Mesenchymal stem cell (in vitro differentiated cells and primary cell): Measurements from ENCODE around the gene ZNF747.

ENCODE experiments used
- DNase-seq: peaks from one replicate; pipeline ENCODE4 v3.0.0-alpha.2; 2013
- H2AFZ ChIP-seq: one replicate; pipeline ENCODE4 v1.6.1; 2013; ENCODE audit warnings: low read depth, mild to moderate bottlenecking, control low read depth, inconsistent platforms, low read length, moderate library complexity
- H2AK5ac ChIP-seq: 2 replicates; pipeline ENCODE4 v1.6.1; 2013; ENCODE audit warnings: low read length, moderate library complexity, mild to moderate bottlenecking, inconsistent platforms; ENCODE audit not compliant: severe bottlenecking
- H2BK120ac ChIP-seq: one replicate; pipeline ENCODE4 v1.6.1; 2013; ENCODE audit warnings: low read depth, mild to moderate bottlenecking, inconsistent platforms, low read length, moderate library complexity
- H2BK12ac ChIP-seq, 2 experiments: one replicate each; pipeline ENCODE4 v1.6.1; 2013; ENCODE audit warnings: inconsistent platforms in 2 of 2, low read length in 2 of 2, mild to moderate bottlenecking in 2 of 2, moderate library complexity in 2 of 2, control low read depth in 1 of 2
- H2BK15ac ChIP-seq: one replicate; pipeline ENCODE4 v1.6.1; 2013; ENCODE audit warnings: mild to moderate bottlenecking, low read depth, inconsistent platforms; ENCODE audit not compliant: poor library complexity, severe bottlenecking
- H2BK5ac ChIP-seq: 2 replicates; pipeline ENCODE4 v1.6.1; 2013; ENCODE audit warnings: low read depth, mild to moderate bottlenecking, low read length, control low read depth, inconsistent platforms; ENCODE audit not compliant: poor library complexity, severe bottlenecking
- H3K14ac ChIP-seq, 2 experiments: one replicate each; pipeline ENCODE4 v1.6.1; 2013; ENCODE audit warnings: inconsistent platforms in 2 of 2, low read length in 2 of 2, control low read depth in 1 of 2, mild to moderate bottlenecking in 1 of 2, moderate library complexity in 1 of 2
- H3K18ac ChIP-seq, 2 experiments: one replicate each; pipeline ENCODE4 v1.6.1; 2013; ENCODE audit warnings: inconsistent platforms in 2 of 2, low read length in 2 of 2, control low read depth in 1 of 2, low read depth in 1 of 2, mild to moderate bottlenecking in 1 of 2
- H3K23ac ChIP-seq, 2 experiments: one replicate each; pipeline ENCODE4 v1.6.1; 2013; ENCODE audit warnings: inconsistent platforms in 2 of 2, low read length in 2 of 2, mild to moderate bottlenecking in 2 of 2, moderate library complexity in 2 of 2, control low read depth in 1 of 2
- H3K27ac ChIP-seq: 2 replicates; pipeline ENCODE4 v1.5.1; 2013; ENCODE audit warnings: mild to moderate bottlenecking, moderate library complexity, low read length, control low read depth, inconsistent platforms; ENCODE audit not compliant: poor library complexity, severe bottlenecking
- H3K27me3 ChIP-seq, 2 experiments: 2 replicates each; pipeline versions ENCODE4 v1.6.1 to v1.7.0; 2013; ENCODE audit warnings: low read length in 2 of 2, mild to moderate bottlenecking in 2 of 2, moderate library complexity in 2 of 2, control low read depth in 1 of 2, inconsistent platforms in 1 of 2; ENCODE audit not compliant: control insufficient read depth in 1 of 2, insufficient read depth in 1 of 2
- H3K36me3 ChIP-seq, 2 experiments: 2 replicates each; pipeline versions ENCODE4 v1.6.1 to v1.7.0; 2013; ENCODE audit warnings: low read length in 2 of 2, control low read depth in 1 of 2, inconsistent platforms in 1 of 2, low read depth in 1 of 2, mild to moderate bottlenecking in 1 of 2; ENCODE audit not compliant: insufficient read depth in 2 of 2, control insufficient read depth in 1 of 2
- H3K4ac ChIP-seq, 2 experiments: one replicate each; pipeline ENCODE4 v1.6.1; 2013; ENCODE audit warnings: inconsistent platforms in 2 of 2, low read length in 2 of 2, mild to moderate bottlenecking in 2 of 2, moderate library complexity in 2 of 2, control low read depth in 1 of 2, low read depth in 1 of 2
- H3K4me1 ChIP-seq: 2 replicates; pipeline ENCODE4 v1.6.1; 2013; ENCODE audit warnings: low read depth, low read length, control low read depth; ENCODE audit not compliant: control insufficient read depth, insufficient read depth
- H3K4me2 ChIP-seq: 2 replicates; pipeline ENCODE4 v1.6.1; 2013; ENCODE audit warnings: low read length, mild to moderate bottlenecking, inconsistent platforms; ENCODE audit not compliant: poor library complexity, severe bottlenecking
- H3K4me3 ChIP-seq, 2 experiments: 2 replicates each; pipeline versions ENCODE4 v1.5.1 to v1.7.0; 2013; ENCODE audit warnings: low read length in 2 of 2, mild to moderate bottlenecking in 2 of 2, control low read depth in 1 of 2, low read depth in 1 of 2; ENCODE audit not compliant: insufficient read depth in 1 of 2
- H3K79me1 ChIP-seq: replicated peaks from 2 replicates; pipeline ENCODE4 v1.6.1; 2013; ENCODE audit warnings: mild to moderate bottlenecking, control low read depth, low read length, inconsistent platforms; ENCODE audit not compliant: poor library complexity, severe bottlenecking
- H3K9ac ChIP-seq: 2 replicates; pipeline ENCODE4 v1.7.0; 2013; ENCODE audit warnings: mild to moderate bottlenecking, low read length, moderate library complexity
- H3K9me3 ChIP-seq: 2 replicates; pipeline ENCODE4 v1.7.0; 2013; ENCODE audit warnings: mild to moderate bottlenecking, low read length; ENCODE audit not compliant: control insufficient read depth
- H4K8ac ChIP-seq: one replicate; pipeline ENCODE4 v1.6.1; 2013; ENCODE audit warnings: inconsistent platforms, mild to moderate bottlenecking, low read length, moderate library complexity
- H4K91ac ChIP-seq: one replicate; pipeline ENCODE4 v1.6.1; 2013; ENCODE audit warnings: mild to moderate bottlenecking, low read length, inconsistent platforms
- WGBS: methylation state at CpG from one replicate; pipeline ENCODE4 v1.1.7; 2013; ENCODE audit warnings: mixed read lengths; 5-methylcytosine and 5-hydroxymethylcytosine counted together

ZNF747 gene

GRCh38 chr16:30515275-30515674, 19.4 kb downstream of the ZNF747 start:
- Histone ChIP-seq H3K27ac (no peak overlapping the region), H3K14ac (no peak overlapping the region), H3K9ac (no peak overlapping the region), H3K18ac (no peak overlapping the region), H2BK5ac (no peak overlapping the region), H3K27me3 (peaks cover 0 to 38% of the 10 kb centered on the region in 2 experiments), H3K4me2 (no peak overlapping the region), H3K4me3 (no peak overlapping the region), H2AK5ac (no peak overlapping the region), H3K23ac (no peak overlapping the region), H3K9me3 (no peaks in the 10 kb centered on the region), H3K36me3 (no peaks in the 10 kb centered on the region), H3K79me1 (no peaks in the 10 kb centered on the region), H2AFZ (no peak overlapping the region), H2BK12ac (no peak overlapping the region), H2BK120ac (no peak overlapping the region), H3K4ac (no peak overlapping the region), H3K4me1 (peaks cover 2% of the 10 kb centered on the region), H4K91ac (no peak overlapping the region), H4K8ac (no peak overlapping the region), H2BK15ac (no peak overlapping the region)
- DNase-seq, result no peak
- WGBS, result 77% methylated on average over 2 of the region's 2 CpGs

- no peak overlapping the region for H3K4me2 ChIP-seq
- no peak overlapping the region for H2BK120ac ChIP-seq
- no peaks in the 10 kb centered on the region for H3K79me1 ChIP-seq
- H3K9ac ChIP-seq, result no peak overlapping the region
- H4K91ac ChIP-seq, result no peak overlapping the region
- H3K23ac ChIP-seq, result no peak overlapping the region
- no peak overlapping the region for H3K18ac ChIP-seq
- no peak overlapping the region for H3K14ac ChIP-seq
- no peaks in the 10 kb centered on the region for H3K4me1 ChIP-seq
- no peaks in the 10 kb centered on the region for H3K36me3 ChIP-seq
- 93% methylated on average over 3 of the region's 3 CpGs for WGBS
- no peak overlapping the region for H2BK12ac ChIP-seq
- no peak overlapping the region for H2AFZ ChIP-seq
- no peak overlapping the region for H2BK5ac ChIP-seq
- no peak overlapping the region for H4K8ac ChIP-seq
- H2AK5ac ChIP-seq, result no peak overlapping the region
- H3K9me3 ChIP-seq, result no peaks in the 10 kb centered on the region
- no peak overlapping the region for H3K4me3 ChIP-seq
- no peak for DNase-seq
- peaks cover 0 to 15% of the 10 kb centered on the region in 2 experiments for H3K27me3 ChIP-seq
- no peak overlapping the region for H3K4ac ChIP-seq
- no peak overlapping the region for H3K27ac ChIP-seq
- no peak overlapping the region for H2BK15ac ChIP-seq
These were observed 23.1 kb downstream of the ZNF747 start for GRCh38 chr16:30511509-30511908.

GRCh38 chr16:30510376-30510938, 24.2 kb downstream of the ZNF747 start:
- Histone ChIP-seq H3K4ac (no peak overlapping the region), H2AFZ (no peak overlapping the region), H3K79me1 (no peaks in the 10 kb centered on the region), H2BK120ac (no peak overlapping the region), H3K27me3 (peaks cover 0 to 13% of the 10 kb centered on the region in 2 experiments), H3K14ac (no peak overlapping the region), H3K36me3 (no peaks in the 10 kb centered on the region), H3K23ac (no peak overlapping the region), H4K91ac (no peak overlapping the region), H3K18ac (no peak overlapping the region), H3K27ac (no peak overlapping the region), H2BK5ac (no peak overlapping the region), H2AK5ac (no peak overlapping the region), H3K4me1 (no peaks in the 10 kb centered on the region), H2BK12ac (no peak overlapping the region), H2BK15ac (no peak overlapping the region), H3K9ac (no peak overlapping the region), H3K4me2 (no peak overlapping the region), H3K9me3 (no peaks in the 10 kb centered on the region), H4K8ac (no peak overlapping the region), H3K4me3 (no peak overlapping the region)
- WGBS, result 76% methylated on average over 4 of the region's 4 CpGs
- no peak for DNase-seq

GRCh38 chr16:30509081-30509765, 25.4 kb downstream of the ZNF747 start:
- 89% methylated on average over 3 of the region's 4 CpGs for WGBS
- Histone ChIP-seq H3K27me3 (peaks cover 0 to 12% of the 10 kb centered on the region in 2 experiments), H3K9me3 (no peaks in the 10 kb centered on the region)

More at GRCh38 chr16:30509081-30509765, 25.4 kb downstream of the ZNF747 start:
- Histone ChIP-seq H2BK12ac (no peak overlapping the region), H4K91ac (no peak overlapping the region), H2BK15ac (no peak overlapping the region), H3K14ac (no peak overlapping the region), H3K79me1 (no peaks in the 10 kb centered on the region), H3K18ac (no peak overlapping the region), H3K9ac (no peak overlapping the region), H2BK120ac (no peak overlapping the region), H3K4ac (no peak overlapping the region), H3K27ac (no peak overlapping the region), H2BK5ac (no peak overlapping the region), H2AFZ (no peak overlapping the region), H3K4me3 (no peak overlapping the region), H3K4me2 (no peak overlapping the region), H3K4me1 (no peaks in the 10 kb centered on the region), H3K36me3 (no peaks in the 10 kb centered on the region), H3K23ac (no peak overlapping the region), H4K8ac (no peak overlapping the region), H2AK5ac (no peak overlapping the region)
- no peak for DNase-seq
